ENCODE data around the gene ISOC2. TPM values are rescaled to one million over a fixed set of nuclear protein-coding genes. Genes with fewer than 3 reads are reported as not detected.

Gene ISOC2
- total and polyA plus RNA-seq, 9 of the 15 experiments (the other 6 are each of a cell fraction or from before 2014, with no cell fraction given), result 1.2 to 229 (median 58.3) TPM

DNA sequence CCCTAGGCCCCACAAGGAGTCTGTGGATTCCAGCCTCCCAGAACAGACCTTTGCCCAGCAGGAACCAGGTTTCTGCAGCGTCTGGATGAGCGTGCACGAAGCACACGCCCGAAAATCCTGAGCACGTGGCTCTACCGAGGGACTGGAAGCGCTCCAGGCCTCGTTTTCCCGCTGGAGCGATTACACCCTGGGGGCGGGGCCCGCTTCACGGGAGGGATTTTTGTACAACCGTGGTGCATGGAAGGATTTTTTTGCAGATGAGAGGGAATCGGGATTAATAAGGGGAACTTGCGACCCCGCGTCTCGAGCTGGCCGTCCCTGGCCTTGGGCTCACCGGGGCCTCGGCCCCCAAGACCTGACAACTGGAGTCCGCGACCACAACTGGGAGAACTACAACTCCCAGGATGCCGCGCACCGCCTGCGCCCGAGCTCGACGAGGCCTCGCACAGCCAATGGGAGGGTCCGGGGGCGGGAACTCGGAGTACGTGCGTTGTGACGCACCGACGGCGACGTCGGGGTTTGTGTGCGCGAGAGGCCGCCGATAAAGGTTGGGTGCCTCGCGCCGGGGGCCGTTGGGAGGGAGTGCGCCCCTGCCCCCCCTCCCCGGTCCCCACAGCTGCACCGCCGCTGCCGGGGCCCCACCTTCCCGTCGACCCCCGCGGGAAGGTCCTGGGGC lies 14.8 kb upstream of the ISOC2 start, which contains the start of gene ZNF628 (continued):
- TF ChIP-seq, protein P1, sequence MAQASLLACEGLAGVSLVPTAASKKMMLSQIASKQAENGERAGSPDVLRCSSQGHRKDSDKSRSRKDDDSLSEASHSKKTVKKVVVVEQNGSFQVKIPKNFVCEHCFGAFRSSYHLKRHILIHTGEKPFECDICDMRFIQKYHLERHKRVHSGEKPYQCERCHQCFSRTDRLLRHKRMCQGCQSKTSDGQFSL (CRISPR knock-in tag; IDR thresholded peaks at IDR 0.05), result peak; percentile 85
- TF ChIP-seq, protein P1 (tag; IDR thresholded peaks at IDR 0.05), result peak in 1 of 2 experiments; percentile 36; a peak in 1 of 4 replicates
- TF ChIP-seq, protein P2, sequence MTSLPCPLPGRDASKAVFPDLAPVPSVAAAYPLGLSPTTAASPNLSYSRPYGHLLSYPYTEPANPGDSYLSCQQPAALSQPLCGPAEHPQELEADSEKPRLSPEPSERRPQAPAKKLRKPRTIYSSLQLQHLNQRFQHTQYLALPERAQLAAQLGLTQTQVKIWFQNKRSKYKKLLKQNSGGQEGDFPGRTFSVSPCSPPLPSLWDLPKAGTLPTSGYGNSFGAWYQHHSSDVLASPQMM (CRISPR knock-in tag; IDR thresholded peaks at IDR 0.05), result no peak
- TF ChIP-seq, protein P3, sequence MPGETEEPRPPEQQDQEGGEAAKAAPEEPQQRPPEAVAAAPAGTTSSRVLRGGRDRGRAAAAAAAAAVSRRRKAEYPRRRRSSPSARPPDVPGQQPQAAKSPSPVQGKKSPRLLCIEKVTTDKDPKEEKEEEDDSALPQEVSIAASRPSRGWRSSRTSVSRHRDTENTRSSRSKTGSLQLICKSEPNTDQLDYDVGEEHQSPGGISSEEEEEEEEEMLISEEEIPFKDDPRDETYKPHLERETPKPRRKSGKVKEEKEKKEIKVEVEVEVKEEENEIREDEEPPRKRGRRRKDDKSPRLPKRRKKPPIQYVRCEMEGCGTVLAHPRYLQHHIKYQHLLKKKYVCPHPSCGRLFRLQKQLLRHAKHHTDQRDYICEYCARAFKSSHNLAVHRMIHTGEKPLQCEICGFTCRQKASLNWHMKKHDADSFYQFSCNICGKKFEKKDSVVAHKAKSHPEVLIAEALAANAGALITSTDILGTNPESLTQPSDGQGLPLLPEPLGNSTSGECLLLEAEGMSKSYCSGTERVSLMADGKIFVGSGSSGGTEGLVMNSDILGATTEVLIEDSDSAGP (CRISPR knock-in tag; IDR thresholded peaks at IDR 0.05), result no peak
- TF ChIP-seq YBX1 (IDR thresholded peaks at IDR 0.05) (no peak), CHCHD3 (CRISPR knock-in tag; IDR thresholded peaks at IDR 0.05) (no peak), MCM5 (IDR thresholded peaks at IDR 0.05; ENCODE audit: low read depth) (no peak), ZNF707 (CRISPR knock-in tag; conservative IDR thresholded peaks at IDR 0.05) (no peak), RB1 (IDR thresholded peaks at IDR 0.05; ENCODE audit: low read depth) (peak; percentile 22)
- TF ChIP-seq, protein P4, sequence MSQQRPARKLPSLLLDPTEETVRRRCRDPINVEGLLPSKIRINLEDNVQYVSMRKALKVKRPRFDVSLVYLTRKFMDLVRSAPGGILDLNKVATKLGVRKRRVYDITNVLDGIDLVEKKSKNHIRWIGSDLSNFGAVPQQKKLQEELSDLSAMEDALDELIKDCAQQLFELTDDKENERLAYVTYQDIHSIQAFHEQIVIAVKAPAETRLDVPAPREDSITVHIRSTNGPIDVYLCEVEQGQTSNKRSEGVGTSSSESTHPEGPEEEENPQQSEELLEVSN (IDR thresholded peaks at IDR 0.05; ENCODE audit: borderline replicate concordance in 1 of 2, extremely low read depth in 1 of 2, insufficient read depth in 1 of 2, insufficient read length in 1 of 2, low read depth in 1 of 2, low read length in 1 of 2, poor library complexity in 1 of 2, severe bottlenecking in 1 of 2), result peak; percentile 98
- TF ChIP-seq, protein P5, sequence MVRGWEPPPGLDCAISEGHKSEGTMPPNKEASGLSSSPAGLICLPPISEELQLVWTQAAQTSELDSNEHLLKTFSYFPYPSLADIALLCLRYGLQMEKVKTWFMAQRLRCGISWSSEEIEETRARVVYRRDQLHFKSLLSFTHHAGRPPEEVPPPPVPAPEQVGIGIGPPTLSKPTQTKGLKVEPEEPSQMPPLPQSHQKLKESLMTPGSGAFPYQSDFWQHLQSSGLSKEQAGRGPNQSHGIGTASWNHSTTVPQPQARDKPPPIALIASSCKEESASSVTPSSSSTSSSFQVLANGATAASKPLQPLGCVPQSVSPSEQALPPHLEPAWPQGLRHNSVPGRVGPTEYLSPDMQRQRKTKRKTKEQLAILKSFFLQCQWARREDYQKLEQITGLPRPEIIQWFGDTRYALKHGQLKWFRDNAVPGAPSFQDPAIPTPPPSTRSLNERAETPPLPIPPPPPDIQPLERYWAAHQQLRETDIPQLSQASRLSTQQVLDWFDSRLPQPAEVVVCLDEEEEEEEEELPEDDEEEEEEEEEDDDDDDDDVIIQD (CRISPR knock-in tag; IDR thresholded peaks at IDR 0.05), result no peak; the same call in 1 of the 2 replicates
- TF ChIP-seq, protein P6, sequence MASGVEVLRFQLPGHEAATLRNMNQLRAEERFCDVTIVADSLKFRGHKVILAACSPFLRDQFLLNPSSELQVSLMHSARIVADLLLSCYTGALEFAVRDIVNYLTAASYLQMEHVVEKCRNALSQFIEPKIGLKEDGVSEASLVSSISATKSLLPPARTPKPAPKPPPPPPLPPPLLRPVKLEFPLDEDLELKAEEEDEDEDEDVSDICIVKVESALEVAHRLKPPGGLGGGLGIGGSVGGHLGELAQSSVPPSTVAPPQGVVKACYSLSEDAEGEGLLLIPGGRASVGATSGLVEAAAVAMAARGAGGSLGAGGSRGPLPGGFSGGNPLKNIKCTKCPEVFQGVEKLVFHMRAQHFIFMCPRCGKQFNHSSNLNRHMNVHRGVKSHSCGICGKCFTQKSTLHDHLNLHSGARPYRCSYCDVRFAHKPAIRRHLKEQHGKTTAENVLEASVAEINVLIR (CRISPR knock-in tag; IDR thresholded peaks at IDR 0.05), result peak; percentile 98
- TF ChIP-seq, protein P7, sequence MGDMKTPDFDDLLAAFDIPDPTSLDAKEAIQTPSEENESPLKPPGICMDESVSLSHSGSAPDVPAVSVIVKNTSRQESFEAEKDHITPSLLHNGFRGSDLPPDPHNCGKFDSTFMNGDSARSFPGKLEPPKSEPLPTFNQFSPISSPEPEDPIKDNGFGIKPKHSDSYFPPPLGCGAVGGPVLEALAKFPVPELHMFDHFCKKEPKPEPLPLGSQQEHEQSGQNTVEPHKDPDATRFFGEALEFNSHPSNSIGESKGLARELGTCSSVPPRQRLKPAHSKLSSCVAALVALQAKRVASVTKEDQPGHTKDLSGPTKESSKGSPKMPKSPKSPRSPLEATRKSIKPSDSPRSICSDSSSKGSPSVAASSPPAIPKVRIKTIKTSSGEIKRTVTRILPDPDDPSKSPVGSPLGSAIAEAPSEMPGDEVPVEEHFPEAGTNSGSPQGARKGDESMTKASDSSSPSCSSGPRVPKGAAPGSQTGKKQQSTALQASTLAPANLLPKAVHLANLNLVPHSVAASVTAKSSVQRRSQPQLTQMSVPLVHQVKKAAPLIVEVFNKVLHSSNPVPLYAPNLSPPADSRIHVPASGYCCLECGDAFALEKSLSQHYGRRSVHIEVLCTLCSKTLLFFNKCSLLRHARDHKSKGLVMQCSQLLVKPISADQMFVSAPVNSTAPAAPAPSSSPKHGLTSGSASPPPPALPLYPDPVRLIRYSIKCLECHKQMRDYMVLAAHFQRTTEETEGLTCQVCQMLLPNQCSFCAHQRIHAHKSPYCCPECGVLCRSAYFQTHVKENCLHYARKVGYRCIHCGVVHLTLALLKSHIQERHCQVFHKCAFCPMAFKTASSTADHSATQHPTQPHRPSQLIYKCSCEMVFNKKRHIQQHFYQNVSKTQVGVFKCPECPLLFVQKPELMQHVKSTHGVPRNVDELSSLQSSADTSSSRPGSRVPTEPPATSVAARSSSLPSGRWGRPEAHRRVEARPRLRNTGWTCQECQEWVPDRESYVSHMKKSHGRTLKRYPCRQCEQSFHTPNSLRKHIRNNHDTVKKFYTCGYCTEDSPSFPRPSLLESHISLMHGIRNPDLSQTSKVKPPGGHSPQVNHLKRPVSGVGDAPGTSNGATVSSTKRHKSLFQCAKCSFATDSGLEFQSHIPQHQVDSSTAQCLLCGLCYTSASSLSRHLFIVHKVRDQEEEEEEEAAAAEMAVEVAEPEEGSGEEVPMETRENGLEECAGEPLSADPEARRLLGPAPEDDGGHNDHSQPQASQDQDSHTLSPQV (IDR thresholded peaks at IDR 0.05), result peak; percentile 97
